NCI-H2107 treated with DMSO at 0.1 percent for 48 hours (cell line): ENCODE results near the gene HAGHL.
"Not testable (repeated sequence)": the region's sequence is repeated elsewhere in the genome, so short reads cannot be mapped to it uniquely, and the experiment has no call there.

Experiments
- DNase-seq: peaks from one replicate; lab custom pipeline; 2025; ENCODE audit not compliant: unreplicated experiment; lab: John Stamatoyannopoulos, UW

The HAGHL gene

GRCh38 chr16:686459-687260 is 40.2 kb upstream of the HAGHL start:
- DNase-seq: no peak

GRCh38 chr16:687499-687898 is 39.4 kb upstream of the HAGHL start:
- DNase-seq: no peak

GRCh38 chr16:689175-689897 is 37.6 kb upstream of the HAGHL start:
- DNase-seq: no peak

- DNase-seq: not testable (repeated sequence)
Measured at GRCh38 chr16:691242-691641, 35.7 kb upstream of the HAGHL start.

- DNase-seq: no peak
Measured at GRCh38 chr16:692356-693108, 34.4 kb upstream of the HAGHL start.

GRCh38 chr16:693364-693763 is 33.5 kb upstream of the HAGHL start:
- DNase-seq: no peak

- no peak for DNase-seq
Measured at GRCh38 chr16:693766-694165, 33.1 kb upstream of the HAGHL start.

- no peak for DNase-seq
Measured at GRCh38 chr16:694187-694862, 32.6 kb upstream of the HAGHL start.

GRCh38 chr16:694863-695354 is 32.0 kb upstream of the HAGHL start:
- no peak for DNase-seq

- DNase-seq: peak; percentile 84
Measured at GRCh38 chr16:695355-696089, 31.4 kb upstream of the HAGHL start.

GRCh38 chr16:698911-699671 is 27.8 kb upstream of the HAGHL start:
- DNase-seq: no peak

GRCh38 chr16:700684-701584 is 26.0 kb upstream of the HAGHL start:
- DNase-seq: no peak

GRCh38 chr16:702341-702740 is 24.6 kb upstream of the HAGHL start:
- no peak for DNase-seq

GRCh38 chr16:703406-703805 is 23.5 kb upstream of the HAGHL start:
- DNase-seq: no peak

- no peak for DNase-seq
Measured at GRCh38 chr16:704047-704446, 22.9 kb upstream of the HAGHL start.

- DNase-seq: no peak
Measured at GRCh38 chr16:704552-705380, 22.1 kb upstream of the HAGHL start.

GRCh38 chr16:705431-706188 is 21.3 kb upstream of the HAGHL start, which contains the start of gene FBXL16:
Gene FBXL16, minus strand, starts transcription at chr16:705801. Its CDS starts 8,396 bp downstream, at chr16:697405.
- DNase-seq: no peak
